EH (cell line): ENCODE results near the gene TRDN.

ENCODE experiments used
- DNase-seq: peaks from one replicate; pipeline ENCODE4 v3.0.0-alpha.2; 2015; ENCODE audit warnings: low read depth

Gene TRDN

DNA sequence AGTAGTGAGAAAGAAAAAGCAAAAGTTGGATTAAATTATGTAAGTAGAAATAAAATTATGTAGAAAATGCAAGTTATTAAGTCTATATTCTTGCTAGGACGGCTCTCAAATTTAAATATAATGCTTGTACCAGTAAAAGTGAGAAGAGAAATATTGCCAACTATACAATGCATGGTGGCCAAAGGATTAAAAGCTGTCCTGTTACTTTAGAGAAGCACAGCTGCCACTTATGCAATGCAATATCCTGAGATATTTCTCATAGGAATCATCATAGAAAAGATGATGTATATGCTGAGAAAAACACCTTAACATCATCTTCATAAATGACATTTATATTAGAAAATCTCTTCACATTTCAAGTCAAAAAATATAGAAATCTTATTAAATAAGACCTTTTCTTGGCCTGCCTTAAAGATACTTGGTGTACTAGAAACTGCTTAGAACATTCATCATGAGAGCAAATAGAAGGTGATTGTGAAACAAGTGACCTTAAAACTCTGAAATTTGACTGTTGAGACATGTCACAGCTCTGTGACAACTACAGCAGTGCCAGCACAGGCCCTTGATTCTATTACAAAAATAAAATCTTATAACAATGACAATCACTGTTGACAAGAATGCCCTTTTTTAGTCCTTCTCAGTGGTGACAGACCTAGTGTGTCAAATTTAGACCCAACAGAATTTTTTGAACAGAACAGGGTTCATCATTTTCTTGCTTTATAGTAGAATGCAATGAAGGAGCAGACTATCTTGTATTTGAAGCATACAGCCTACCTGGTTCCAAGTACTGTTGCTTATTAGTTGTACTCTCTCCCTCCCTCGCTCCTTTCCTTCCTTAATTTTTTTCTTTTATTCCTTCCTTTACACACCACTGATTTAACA is 467.6 kb downstream of the TRDN start:
- DNase-seq: no peak

DNA sequence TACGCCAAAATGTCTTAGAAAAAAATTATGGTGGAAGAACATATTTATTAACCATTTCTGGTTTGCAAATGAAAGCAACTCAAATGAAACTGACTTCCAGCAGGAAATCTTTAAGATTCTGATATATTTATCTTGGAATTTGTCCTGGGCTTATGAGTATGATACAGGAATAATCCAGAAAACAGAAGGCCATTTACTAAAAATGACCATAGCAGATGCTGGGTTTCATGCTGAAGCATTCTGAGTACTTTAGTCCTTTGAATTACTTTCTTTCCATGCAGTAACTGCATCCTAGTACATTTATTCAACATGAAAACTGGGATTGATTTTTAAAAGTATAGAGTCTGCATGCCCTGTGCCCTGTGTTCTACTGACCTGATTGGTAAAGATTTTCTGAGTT is 468.3 kb downstream of the TRDN start:
- DNase-seq: no peak
